H1 (cell line): Measurements from ENCODE around the gene FOSL2. TPM values are rescaled to one million over a fixed set of nuclear protein-coding genes. Genes with fewer than 3 reads are reported as not detected.

Experiments
- CTCF ChIA-PET: fragments of 300-600 bp; sonication (Branson Sonifier 250); formaldehyde crosslinking; loops from one replicate; lab custom pipeline; 2021; ENCODE audit not compliant: partially characterized antibody; lab: Charles Lee
- POLR2A ChIA-PET: fragments of 300-600 bp; sonication (Branson Sonifier 250); formaldehyde crosslinking; loops from one replicate; lab custom pipeline; 2021; ENCODE audit warnings: inconsistent platforms; ENCODE audit not compliant: partially characterized antibody; lab: Charles Lee
- DNase-seq, 2 experiments: peaks; one replicate each; pipeline versions ENCODE4 v3.0.0 to v3.0.0-alpha.2; 2010 to 2022; ENCODE audit warnings: low spot score in 2 of 2, low read depth in 1 of 2, mixed read lengths in 1 of 2
- FAIRE-seq: peaks from 2 replicates; lab custom pipeline; 2011; peaks lifted over from hg19 to GRCh38; lab: Jason Lieb, UNC
- H2AFZ ChIP-seq: 2 replicates; pipeline ENCODE4 v1.8.1; 2012; ENCODE audit warnings: low read length, inconsistent platforms
- H2AK5ac ChIP-seq: 2 replicates; pipeline ENCODE4 v1.6.1; 2013; ENCODE audit warnings: low read depth, low read length
- H2BK120ac ChIP-seq: replicated peaks from 2 replicates; pipeline ENCODE3; 2013; ENCODE audit warnings: low read depth, low read length, inconsistent platforms
- H2BK12ac ChIP-seq: 2 replicates; pipeline ENCODE4 v1.6.1; 2013; ENCODE audit warnings: low read depth, low read length
- H2BK15ac ChIP-seq: 2 replicates; pipeline ENCODE4 v1.6.1; 2013; ENCODE audit warnings: low read length
- H2BK20ac ChIP-seq: 2 replicates; pipeline ENCODE4 v1.6.1; 2013; ENCODE audit warnings: low read length
- H2BK5ac ChIP-seq: 2 replicates; pipeline ENCODE4 v1.6.1; 2013; ENCODE audit warnings: low read depth, low read length
- H3K14ac ChIP-seq: 2 replicates; pipeline ENCODE4 v1.6.1; 2013; ENCODE audit warnings: inconsistent platforms; ENCODE audit not compliant: insufficient read length
- H3K18ac ChIP-seq: 2 replicates; pipeline ENCODE4 v1.6.1; 2013; ENCODE audit warnings: low read length; ENCODE audit errors: extremely low read depth
- H3K23ac ChIP-seq: 2 replicates; pipeline ENCODE4 v1.6.1; 2013; ENCODE audit warnings: inconsistent platforms; ENCODE audit not compliant: insufficient read length
- H3K23me2 ChIP-seq: 2 replicates; pipeline ENCODE4 v1.6.1; 2013; ENCODE audit warnings: low read depth, low read length
- H3K27ac ChIP-seq: 2 replicates; pipeline ENCODE4 v1.6.1; 2011; ENCODE audit warnings: low read depth, low read length, inconsistent platforms
- H3K27me3 ChIP-seq, 4 experiments: replicated peaks in 1 of 4; 1 replicate in 1 of 4; 2 replicates in 3 of 4; pipeline versions ENCODE4 v1.6.1 to v1.8.1; 2011 to 2013; ENCODE audit warnings: low read length in 3 of 4, mild to moderate bottlenecking in 3 of 4, inconsistent platforms in 2 of 4, mixed read lengths in 2 of 4, moderate library complexity in 1 of 4; ENCODE audit not compliant: control insufficient read depth in 3 of 4, insufficient read depth in 3 of 4; ENCODE audit errors: extremely low read depth in 1 of 4
- H3K36me3 ChIP-seq, 4 experiments: 2 replicates each; pipeline versions ENCODE4 v1.6.1 to v1.8.1; 2011 to 2013; ENCODE audit warnings: mild to moderate bottlenecking in 4 of 4, low read length in 3 of 4, moderate library complexity in 2 of 4, control low read depth in 1 of 4, inconsistent platforms in 1 of 4; ENCODE audit not compliant: insufficient read depth in 4 of 4, control insufficient read depth in 2 of 4
- H3K4ac ChIP-seq: replicated peaks from 2 replicates; pipeline ENCODE3; 2013; ENCODE audit warnings: low read length, low read depth, mixed read lengths, inconsistent platforms; ENCODE audit not compliant: insufficient read length
- H3K4me1 ChIP-seq, 4 experiments: replicated peaks in 1 of 4; 1 replicate in 1 of 4; 2 replicates in 3 of 4; pipeline versions ENCODE4 v1.6.1 to v1.8.1; 2011 to 2013; ENCODE audit warnings: low read length in 3 of 4, inconsistent platforms in 2 of 4, mixed read lengths in 1 of 4; ENCODE audit not compliant: insufficient read depth in 4 of 4, control insufficient read depth in 3 of 4
- H3K4me2 ChIP-seq, 2 experiments: 2 replicates each; pipeline versions ENCODE4 v1.6.1 to v1.8.1; 2011 to 2013; ENCODE audit warnings: low read depth in 2 of 2, low read length in 2 of 2, control low read depth in 1 of 2, inconsistent platforms in 1 of 2, mild to moderate bottlenecking in 1 of 2; ENCODE audit not compliant: insufficient read depth in 1 of 2
- H3K4me3 ChIP-seq, 4 experiments: fragments of 200-600, 300-600 bp in 1 of 4; sonication (generic), shearing (Covaris generic), sonication (Bioruptor Twin) in 1 of 4; 2 replicates each; pipeline versions ENCODE4 v1.5.1 to v1.8.1; 2011 to 2016; ENCODE audit warnings: low read length in 4 of 4, low read depth in 3 of 4, control low read depth in 2 of 4, inconsistent platforms in 2 of 4, mild to moderate bottlenecking in 2 of 4, mixed read lengths in 1 of 4, moderate library complexity in 1 of 4; ENCODE audit not compliant: insufficient read depth in 2 of 4; ENCODE audit errors: extremely low read depth in 1 of 4
- H3K56ac ChIP-seq: replicated peaks from 2 replicates; pipeline ENCODE3; 2013; ENCODE audit warnings: low read depth, mild to moderate bottlenecking, mixed read lengths, low read length, inconsistent platforms; ENCODE audit not compliant: insufficient read length
- H3K79me1 ChIP-seq: 2 replicates; pipeline ENCODE4 v1.6.1; 2013; ENCODE audit warnings: low read depth, low read length, control low read depth
- H3K79me2 ChIP-seq, 2 experiments: 2 replicates each; pipeline versions ENCODE4 v1.6.1 to v1.8.1; 2012 to 2013; ENCODE audit warnings: low read length in 2 of 2, mild to moderate bottlenecking in 2 of 2, inconsistent platforms in 1 of 2; ENCODE audit not compliant: insufficient read depth in 2 of 2, control insufficient read depth in 1 of 2
- H3K9ac ChIP-seq, 4 experiments: replicated peaks in 1 of 4; 1 replicate in 1 of 4; 2 replicates in 3 of 4; pipeline versions ENCODE4 v1.6.1 to v1.8.1; 2011 to 2013; ENCODE audit warnings: low read depth in 3 of 4, low read length in 3 of 4, control low read depth in 2 of 4, mild to moderate bottlenecking in 2 of 4, moderate library complexity in 2 of 4, inconsistent platforms in 1 of 4; ENCODE audit errors: extremely low read depth in 1 of 4
- H3K9me3 ChIP-seq, 2 experiments: 2 replicates each; pipeline versions ENCODE4 v1.6.1 to v1.8.1; 2012 to 2013; ENCODE audit warnings: mild to moderate bottlenecking in 2 of 2, moderate library complexity in 2 of 2, control low read depth in 1 of 2, inconsistent platforms in 1 of 2, low read depth in 1 of 2, low read length in 1 of 2, mixed read lengths in 1 of 2; ENCODE audit not compliant: insufficient read depth in 2 of 2
- H4K20me1 ChIP-seq, 2 experiments: replicated peaks in 1 of 2; 2 replicates each; pipeline versions ENCODE3 to v1.8.1; 2011 to 2013; ENCODE audit warnings: inconsistent platforms in 2 of 2, low read length in 2 of 2, mild to moderate bottlenecking in 1 of 2; ENCODE audit not compliant: insufficient read depth in 2 of 2, control insufficient read depth in 1 of 2
- H4K5ac ChIP-seq: 2 replicates; pipeline ENCODE4 v1.6.1; 2013; ENCODE audit warnings: low read length, low read depth, mixed read lengths, inconsistent platforms; ENCODE audit not compliant: insufficient read length
- H4K8ac ChIP-seq: 2 replicates; pipeline ENCODE4 v1.8.0; 2013; ENCODE audit warnings: mild to moderate bottlenecking, moderate library complexity, low read length, inconsistent platforms; ENCODE audit not compliant: insufficient read depth; ENCODE audit errors: extremely low read depth
- H4K91ac ChIP-seq: replicated peaks from 2 replicates; pipeline ENCODE3; 2013; ENCODE audit warnings: low read length, mixed read lengths, inconsistent platforms; ENCODE audit not compliant: insufficient read length
- ASH2L ChIP-seq: fragments of 200-600, 300-600 bp; sonication (generic); IDR thresholded peaks from one replicate; pipeline ENCODE4 v1.7.1; 2017; ENCODE audit warnings: low read length
- BACH1 ChIP-seq: IDR thresholded peaks from 2 replicates; pipeline ENCODE4 v1.6.1; 2012; ENCODE audit warnings: low read length, improper control_type of control experiment
- CEBPB ChIP-seq: IDR thresholded peaks from 2 replicates; pipeline ENCODE4 v1.6.1; 2012; ENCODE audit warnings: low read depth, low read length
- CTBP2 ChIP-seq: IDR thresholded peaks from 2 replicates; pipeline ENCODE4 v1.7.0; 2011; ENCODE audit warnings: borderline replicate concordance, mild to moderate bottlenecking, moderate library complexity, mixed read lengths, low read length; ENCODE audit not compliant: insufficient read depth, insufficient read length
- EGR1 ChIP-seq: IDR thresholded peaks from 2 replicates; pipeline ENCODE4 v1.6.1; 2011; ENCODE audit warnings: low read depth, low read length, borderline replicate concordance
- FOSL1 ChIP-seq: IDR thresholded peaks from 2 replicates; pipeline ENCODE4 v1.6.1; 2011; ENCODE audit warnings: mild to moderate bottlenecking, low read depth, low read length, moderate library complexity; ENCODE audit not compliant: insufficient read depth
- HDAC6 ChIP-seq: IDR thresholded peaks from one replicate; pipeline ENCODE4 v1.7.1; 2012; ENCODE audit warnings: low read depth, mild to moderate bottlenecking, inconsistent platforms, low read length, moderate library complexity
- KDM1A ChIP-seq: fragments of 200-600, 300-600 bp; sonication (generic); IDR thresholded peaks from 2 replicates; pipeline ENCODE4 v1.7.1; 2016; ENCODE audit warnings: mild to moderate bottlenecking, low read length, borderline replicate concordance
- KDM5A ChIP-seq: fragments of 200-600 bp; IDR thresholded peaks from 2 replicates; pipeline ENCODE4 v1.7.1; 2012; ENCODE audit warnings: mild to moderate bottlenecking, low read length, inconsistent platforms, mixed read lengths
- RBBP5 ChIP-seq: IDR thresholded peaks from 2 replicates; pipeline ENCODE4 v1.7.1; 2012; ENCODE audit warnings: low read depth, mild to moderate bottlenecking, inconsistent platforms, low read length, moderate library complexity, borderline replicate concordance
- RNF2 ChIP-seq: fragments of 200-900, 300-1000 bp; sonication (generic); IDR thresholded peaks from 2 replicates; pipeline ENCODE4 v1.7.1; 2016; ENCODE audit warnings: borderline replicate concordance, low read depth, mild to moderate bottlenecking, antibody characterized with exemption, low read length; ENCODE audit not compliant: poor library complexity, severe bottlenecking; ENCODE audit errors: missing control alignments
- SP2 ChIP-seq: IDR thresholded peaks from 2 replicates; pipeline ENCODE4 v1.6.1; 2012; ENCODE audit warnings: mild to moderate bottlenecking, low read length, inconsistent platforms
- SUZ12 ChIP-seq: fragments of 200-600 bp; sonication (generic); IDR thresholded peaks from 2 replicates; pipeline ENCODE4 v1.6.1; 2012; ENCODE audit warnings: mild to moderate bottlenecking, inconsistent platforms, low read length, moderate library complexity, mixed read lengths
- WGBS, 2 experiments: shearing (Covaris generic) in 1 of 2; methylation state at CpG; one replicate each; pipeline versions ENCODE4 v1.1.6 to v1.1.7; 2013 to 2015; ENCODE audit warnings: low lambda C conversion rate in 2 of 2, mixed read lengths in 2 of 2, inconsistent platforms in 1 of 2, low coverage in 1 of 2, missing lambda C conversion rate in 1 of 2; ENCODE audit not compliant: insufficient replicate concordance in 2 of 2, insufficient coverage in 1 of 2, insufficient read length in 1 of 2; ENCODE audit errors: extremely low coverage in 1 of 2, missing lambda C conversion rate in 1 of 2; 5-methylcytosine and 5-hydroxymethylcytosine counted together
- polyA plus RNA-seq, 7 experiments: library from polyadenylated mRNA; depleted of rRNA in 3 of 7; stranded (reverse) in 5 of 7; unstranded in 2 of 7; fragments of >200 nt in 5 of 7; fragments of 200-250 nt in 2 of 7; gene quantifications; 1 replicate in 5 of 7; 2 replicates in 1 of 7; 4 replicates in 1 of 7; pipeline versions ENCODE4 v1.2.1 to v1.2.3, GENCODE V29; 2011 to 2013; ENCODE audit warnings: missing spikeins in 2 of 7, mixed read lengths in 2 of 7
- total RNA-seq: library from RNA; stranded (reverse); fragmentation: NEBNext Ultra II Directional; extraction: Animal tissue kit (Norgen Biotek cat#: 25700); gene quantifications from 2 replicates; pipeline ENCODE4 v1.2.1, GENCODE V29; 2021

FOSL2 gene
- total and polyA plus RNA-seq, 2 of the 8 experiments (the other 6 are each of a cell fraction or from before 2014, with no cell fraction given): 1.5 to 4.5 TPM

GRCh38 chr2:28357948-28358667 lies 34.5 kb upstream of the FOSL2 start:
- Histone ChIP-seq H4K5ac (no peak overlapping the region), H3K18ac (no peak overlapping the region), H2BK20ac (no peak overlapping the region), H3K36me3 (no peaks in the 10 kb centered on the region), H3K14ac (no peak overlapping the region), H3K4me3 (no peak overlapping the region), H3K9ac (no peak overlapping the region), H3K9me3 (no peaks in the 10 kb centered on the region), H3K4me2 (no peak overlapping the region), H3K27ac (no peak overlapping the region), H3K79me2 (no peaks in the 10 kb centered on the region), H2BK5ac (no peak overlapping the region), H2BK15ac (no peak overlapping the region; the same call in 1 of the 2 replicates), H3K4me1 (peaks cover 0 to 2% (median 0%) of the 10 kb centered on the region in 4 experiments; a peak in 1 of 7 replicates), H3K56ac (no peak overlapping the region), H4K91ac (no peak overlapping the region), H2AK5ac (no peak overlapping the region), H2BK120ac (no peak overlapping the region), H2AFZ (no peak overlapping the region), H3K23ac (no peak overlapping the region), H4K8ac (0 out of 2 replicates have a peak overlapping the region, but pooled peaks have one; percentile 42), H3K4ac (no peak overlapping the region), H3K27me3 (no peaks in the 10 kb centered on the region; a peak in 1 of 7 replicates), H3K79me1 (no peaks in the 10 kb centered on the region), H2BK12ac (no peak overlapping the region), H4K20me1 (no peaks in the 10 kb centered on the region), H3K23me2 (no peaks in the 10 kb centered on the region)
- POLR2A ChIA-PET: no interaction called here
- DNase-seq (no peak), FAIRE-seq (no peak)
- CTCF ChIA-PET: interaction anchor here (0.6 to 0.7 kb wide), 2 partner anchors 15 to 78 kb away, joined by 3 to 4 read pairs; no protein-coding TSS in a partner anchor
- 92% methylated on average over 13 of the region's 19 CpGs; no CpG with 5 or more reads in 1 of the 2 experiments for WGBS, 2 experiments
- TF ChIP-seq KDM5A (no peak), CEBPB (no peak), SUZ12 (no peak), EGR1 (no peak), BACH1 (no peak), RBBP5 (no peak), CTBP2 (no peak), FOSL1 (no peak), RNF2 (no peak), ASH2L (no peak), KDM1A (no peak), SP2 (no peak), HDAC6 (no peak)
